Suppressor macrophage (primary cell): Measurements from ENCODE around the gene NPVF.

Experiments
- DNase-seq, 4 experiments: peaks; one replicate each; pipeline ENCODE4 v3.0.0-alpha.2; 2020 to 2022
- total RNA-seq, 17 experiments: gene quantifications; one replicate each; lab custom pipeline; 2026; ENCODE audit warnings: mixed read lengths in 6 of 17, inconsistent platforms in 3 of 17; lab: John Stamatoyannopoulos, UW

The NPVF gene
- 0 to 0.44 (median 0) reads per million in 17 experiments for total RNA-seq

- DNase-seq = no peak
Observed at GRCh38 chr7:25228386-25228785, at the start of gene NPVF. Gene NPVF (minus strand): TSS chr7:25228486. CDS start chr7:25228439, 47 bp downstream.

- DNase-seq = no peak
Observed at GRCh38 chr7:25272265-25272664, 44.0 kb upstream of the NPVF start.

GRCh38 chr7:25263337-25263736 lies 35.1 kb upstream of the NPVF start:
- no peak for DNase-seq

GRCh38 chr7:25262586-25262985 lies 34.3 kb upstream of the NPVF start:
- DNase-seq = no peak

- no peak for DNase-seq
Observed at GRCh38 chr7:25261545-25262140, 33.4 kb upstream of the NPVF start.

DNA sequence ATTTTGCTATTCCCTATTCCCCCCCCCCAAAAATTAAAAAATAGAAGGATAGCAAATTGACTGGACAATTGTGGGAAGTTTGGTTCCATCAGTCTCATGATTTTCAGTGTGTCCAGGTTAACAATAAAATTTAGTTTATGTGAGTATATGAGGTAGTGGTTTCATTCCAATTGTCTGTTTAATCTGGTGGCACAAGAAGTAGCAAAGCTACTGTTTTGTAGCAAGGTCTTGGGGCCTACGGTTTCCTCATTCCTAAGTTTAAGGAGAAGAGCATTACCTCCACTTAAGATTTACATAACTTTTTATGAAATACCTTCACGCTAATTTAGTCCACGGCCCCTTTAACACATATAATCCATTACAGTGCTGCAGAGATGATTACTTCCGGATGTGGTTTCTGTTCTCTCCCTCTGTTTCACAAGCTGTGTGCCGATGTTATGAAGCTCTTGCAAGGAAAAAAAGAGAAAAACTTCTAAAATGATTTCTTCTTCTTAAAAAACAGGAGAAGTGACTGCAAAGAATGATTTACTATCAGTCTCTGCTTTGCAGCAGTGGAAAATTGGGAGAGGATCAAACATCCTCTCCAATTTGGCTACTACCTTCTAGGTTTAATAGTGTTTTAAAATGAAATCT lies 32.7 kb upstream of the NPVF start:
- peak; percentile 42 to 79 (median 53) for DNase-seq

DNA sequence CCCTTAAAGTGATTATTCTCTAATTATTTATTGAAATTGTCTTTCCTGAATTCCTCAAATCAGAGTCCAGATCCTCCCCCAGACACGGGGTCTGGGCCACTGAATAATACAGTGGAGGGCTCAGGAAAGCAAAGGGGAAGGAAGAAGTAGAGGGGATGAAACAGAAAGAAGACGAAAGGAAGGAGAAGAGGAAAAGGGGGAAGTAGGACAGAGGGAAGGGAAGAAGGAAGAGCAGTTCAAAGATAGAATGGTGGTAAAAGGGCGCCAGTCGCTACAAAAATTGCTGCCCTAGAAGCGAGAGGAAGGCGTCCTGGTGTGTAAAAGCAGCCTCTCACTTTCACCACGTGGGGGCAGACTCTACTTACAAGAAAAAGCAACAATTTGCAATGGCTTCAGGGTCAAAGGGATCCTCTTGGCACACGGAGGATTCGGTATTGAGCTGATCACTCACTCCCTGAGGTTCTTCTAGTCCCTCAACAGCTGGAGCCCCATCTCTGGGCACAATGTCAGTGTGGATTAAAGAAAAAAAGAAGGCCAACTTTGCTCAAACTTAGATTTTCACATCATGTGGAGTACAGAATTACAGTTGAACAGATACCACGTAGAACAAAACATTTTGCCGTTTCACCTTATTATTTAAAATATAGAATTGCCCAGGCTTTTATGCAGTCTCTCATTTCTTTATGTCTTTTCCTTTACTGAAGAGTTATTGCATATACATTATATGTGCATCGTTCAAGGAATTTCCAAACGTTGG lies 31.4 kb upstream of the NPVF start:
- peak; percentile 73 to 87 (median 82) for DNase-seq

DNA sequence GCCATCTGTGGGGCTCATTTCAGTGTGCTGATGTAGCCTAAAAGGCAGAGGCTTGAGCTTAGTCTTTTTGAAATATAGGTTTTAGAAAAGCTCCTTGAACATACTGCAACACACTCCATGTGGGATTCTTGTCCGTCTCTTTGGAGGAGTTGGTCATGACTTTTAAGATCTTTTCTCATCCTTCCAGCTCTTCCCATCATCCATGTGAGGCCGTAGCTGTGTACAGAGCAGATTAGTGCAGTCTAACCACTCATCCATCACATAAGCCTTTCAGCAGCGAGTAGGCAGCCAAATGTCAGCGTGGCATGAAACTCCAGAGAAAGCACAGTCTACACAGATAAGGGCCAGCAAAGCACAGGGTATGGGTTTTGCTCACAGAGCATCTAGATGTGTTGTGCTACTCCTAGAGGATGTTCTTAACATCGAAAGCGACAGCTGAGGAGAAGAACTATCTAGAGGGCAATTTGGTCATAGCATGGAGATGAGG lies 28.1 kb upstream of the NPVF start:
- DNase-seq = no peak

DNA sequence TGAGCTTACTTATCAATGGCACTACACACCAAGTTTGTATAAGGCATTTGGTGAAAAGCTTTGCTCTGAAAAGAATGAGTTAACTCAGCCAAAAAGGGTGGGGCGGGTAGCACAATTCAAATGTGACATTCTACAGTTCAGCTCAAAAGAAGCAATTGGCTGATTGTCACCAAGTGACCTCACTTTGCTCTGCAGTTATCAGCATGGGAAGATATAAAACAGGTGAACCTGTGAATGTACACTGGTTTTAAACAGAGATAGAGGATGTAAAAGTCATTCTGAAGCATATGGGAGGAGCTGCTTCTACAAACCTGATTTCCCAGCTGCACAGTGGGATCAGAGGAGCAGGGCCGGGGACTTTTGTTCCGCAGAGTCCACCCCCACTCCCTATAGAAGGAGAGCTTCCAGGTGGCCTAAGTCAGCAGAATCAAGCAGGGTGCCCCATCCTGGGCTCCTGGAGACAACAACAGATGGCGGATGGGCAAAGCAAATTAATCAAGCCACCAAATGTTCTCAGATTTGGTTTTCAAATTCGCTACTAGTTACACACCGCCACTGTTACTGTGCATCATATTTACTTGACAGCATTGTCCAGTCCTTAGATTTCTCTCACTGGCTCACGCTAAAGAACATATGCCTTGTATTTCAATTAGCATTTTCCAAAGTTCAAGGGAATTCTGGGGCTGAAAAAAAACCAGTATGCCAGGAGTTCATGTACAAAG lies 27.5 kb upstream of the NPVF start:
- DNase-seq = no peak

DNA sequence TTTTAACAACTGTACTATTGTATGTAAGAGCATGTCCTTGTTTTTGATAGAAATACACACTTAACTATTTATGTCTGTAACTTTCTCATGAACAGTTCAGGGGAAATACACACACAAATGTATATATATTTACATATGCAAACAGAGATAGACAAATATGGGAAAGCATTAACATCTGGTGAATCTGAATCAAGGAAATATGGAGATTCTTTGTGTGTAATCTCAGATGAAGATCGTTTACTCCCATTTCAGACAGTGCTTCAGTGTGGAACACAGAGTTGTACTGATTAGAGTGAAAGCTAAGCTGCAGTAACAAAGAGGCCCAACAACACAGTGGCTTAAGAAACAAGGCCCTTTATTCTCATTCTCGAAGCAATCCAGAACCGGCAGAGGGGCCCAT lies 26.3 kb upstream of the NPVF start:
- DNase-seq = no peak

- DNase-seq = no peak
Observed at GRCh38 chr7:25253714-25254113, 25.4 kb upstream of the NPVF start.

- no peak for DNase-seq
Observed at GRCh38 chr7:25250386-25250785, 22.1 kb upstream of the NPVF start.

DNA sequence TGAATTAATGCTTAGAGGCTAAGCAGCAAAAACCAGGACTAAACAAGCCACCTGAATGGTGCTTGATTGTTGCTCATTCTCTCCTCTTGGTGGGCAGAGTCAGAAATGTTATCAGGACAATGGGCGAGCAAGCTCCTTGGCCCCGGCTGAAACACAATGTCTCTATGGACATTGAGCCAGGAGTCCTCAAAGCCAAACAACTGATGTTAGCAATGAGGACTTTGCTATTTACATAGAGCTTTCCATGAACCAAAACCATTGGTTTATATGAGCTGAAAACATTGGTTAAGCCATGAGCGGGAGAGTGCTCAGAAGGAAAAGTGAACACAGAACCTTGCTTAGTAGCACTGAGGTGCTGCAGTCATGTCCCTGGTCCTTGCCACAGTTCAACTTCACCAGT lies 21.5 kb upstream of the NPVF start:
- no peak for DNase-seq

- DNase-seq = no peak
Observed at GRCh38 chr7:25246306-25246705, 18.0 kb upstream of the NPVF start.

DNA sequence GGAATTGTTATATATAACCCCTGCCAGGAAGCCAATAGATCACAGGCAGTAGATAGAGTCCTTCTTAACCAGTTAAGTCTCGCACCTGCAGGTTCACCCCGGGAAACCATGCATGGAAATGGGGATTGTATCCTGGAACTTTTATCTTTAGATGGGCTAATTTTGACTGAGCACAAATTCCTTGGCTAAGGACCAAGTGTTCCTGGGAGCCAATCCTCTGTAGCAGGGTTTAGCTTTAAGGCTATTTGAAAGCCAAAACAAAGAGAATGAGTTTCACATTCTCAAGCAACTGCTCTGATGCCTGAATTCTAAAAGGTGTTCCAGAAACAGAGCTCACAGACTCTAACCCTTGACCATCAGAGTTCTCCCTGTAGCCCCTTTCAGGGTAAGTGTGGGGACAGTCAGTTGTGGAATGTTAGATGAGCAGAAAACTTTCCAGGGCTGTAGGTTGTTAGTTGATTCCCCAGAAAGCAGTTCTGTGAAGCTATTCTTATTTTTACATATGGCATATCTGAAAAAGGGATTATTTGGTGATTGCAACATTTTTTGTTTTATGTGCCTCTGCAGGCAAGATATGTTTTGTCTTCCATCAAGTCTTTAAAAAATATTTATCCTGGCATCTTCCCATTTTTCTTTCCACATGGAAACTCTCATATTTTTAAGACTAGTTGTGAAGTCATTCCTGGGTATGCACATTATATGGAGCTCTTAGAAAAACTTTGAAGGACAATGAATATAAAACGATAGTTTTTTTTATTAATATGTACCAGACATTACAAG lies 16.2 kb upstream of the NPVF start:
- no peak for DNase-seq

GRCh38 chr7:25242678-25243077 lies 14.4 kb upstream of the NPVF start:
- no peak for DNase-seq

GRCh38 chr7:25240896-25241295 lies 12.6 kb upstream of the NPVF start:
- no peak for DNase-seq

DNA sequence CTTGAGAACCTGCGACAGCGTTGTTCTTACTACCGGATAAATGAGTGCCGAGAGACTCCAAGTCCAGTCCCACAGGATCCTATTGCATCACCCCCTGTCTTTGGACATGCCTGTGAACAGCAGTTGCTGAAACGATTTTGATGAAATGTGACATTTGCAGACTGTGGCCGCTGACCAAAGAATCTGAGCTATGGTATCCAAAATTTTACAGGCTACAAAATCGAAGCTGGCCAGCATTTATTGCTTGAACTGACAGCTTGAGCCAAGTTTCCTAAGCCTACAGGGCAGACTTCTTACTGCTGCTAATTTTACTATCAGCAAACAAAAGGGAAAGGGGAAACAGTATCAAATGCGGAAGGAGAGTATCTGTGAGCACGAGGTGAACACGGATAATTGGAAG lies 12.1 kb upstream of the NPVF start:
- no peak for DNase-seq

DNA sequence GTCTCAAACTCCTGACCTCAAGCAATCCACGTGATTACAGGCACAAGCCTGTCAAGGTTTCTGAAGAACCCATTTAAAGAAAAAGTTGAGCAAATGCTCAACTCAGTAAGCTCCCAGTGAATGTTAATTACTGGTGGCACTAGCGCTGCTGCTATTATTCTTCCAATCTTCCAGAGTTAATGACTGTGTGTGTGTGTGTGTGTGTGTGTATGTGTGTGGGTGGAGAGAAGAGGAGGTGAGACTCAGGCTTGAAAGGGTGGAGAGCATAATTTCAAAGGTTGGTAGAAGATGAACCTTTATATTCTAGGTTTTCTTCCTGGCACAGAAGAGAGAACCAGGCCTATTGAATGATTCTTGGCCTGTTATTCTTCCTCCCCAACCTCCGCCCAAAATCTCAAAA lies 11.6 kb upstream of the NPVF start:
- no peak for DNase-seq

DNA sequence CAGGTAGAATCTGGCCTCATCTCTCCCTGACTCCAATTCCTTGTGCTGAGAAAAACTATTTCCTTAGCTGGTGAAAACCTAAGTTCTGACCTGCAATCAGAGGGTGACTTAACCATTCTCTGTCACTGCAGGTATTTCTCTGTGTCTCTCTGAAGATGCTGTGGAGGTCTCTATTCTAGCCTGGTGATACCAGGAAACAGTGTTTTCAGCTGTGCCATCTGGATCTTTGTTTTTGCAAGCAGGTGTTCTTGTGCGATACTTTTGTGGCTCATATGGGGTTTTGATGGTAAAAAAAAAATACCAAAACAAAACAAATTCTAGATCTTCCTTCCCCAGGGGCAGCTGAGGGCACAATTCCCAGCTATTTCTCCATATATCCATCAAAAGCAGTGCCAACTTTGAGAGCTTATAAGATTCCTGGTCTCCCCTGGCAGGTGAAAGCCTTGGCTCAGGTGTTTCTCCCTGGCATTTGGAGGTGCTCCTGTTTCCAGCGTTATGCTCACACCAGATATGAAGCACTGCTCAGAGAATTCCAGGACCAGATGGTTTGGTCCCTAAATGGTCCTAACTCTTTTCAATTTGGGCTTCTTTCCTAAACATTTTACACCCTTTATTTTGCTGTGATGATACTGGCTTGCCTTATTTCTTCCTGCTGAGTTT lies 9.9 kb upstream of the NPVF start:
- DNase-seq = no peak

GRCh38 chr7:25235471-25235870 lies 7.2 kb upstream of the NPVF start:
- DNase-seq = no peak

DNA sequence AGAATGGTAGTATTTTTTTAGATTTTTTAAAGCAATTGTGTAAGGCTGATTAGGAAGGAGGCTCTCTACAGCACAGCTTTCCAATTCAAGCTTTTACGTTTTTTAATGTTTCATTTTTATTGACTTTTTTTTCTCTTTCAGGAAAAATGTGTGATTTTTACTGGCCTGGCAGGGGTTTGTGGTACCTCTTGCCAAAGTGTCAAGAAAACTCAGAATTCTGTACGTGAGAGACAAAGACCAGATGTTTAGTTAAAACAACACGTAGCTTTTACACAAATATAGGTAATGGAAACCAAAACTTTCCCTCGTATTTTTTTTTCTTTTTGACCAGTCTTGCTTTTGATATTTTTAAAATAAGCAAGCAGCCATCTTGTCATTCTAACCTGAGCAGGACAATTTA lies 6.0 kb upstream of the NPVF start:
- DNase-seq = no peak
